HG03342 (cell line): ENCODE results near the gene NME3.

Experiments
- ATAC-seq: cut with Tn5 transposase; IDR thresholded peaks from one replicate; pipeline ENCODE4 v1.9.1; 2021; ENCODE audit warnings: mild to moderate bottlenecking, moderate library complexity; ENCODE audit not compliant: unreplicated experiment

NME3 gene

GRCh38 chr16:1729445-1729844, 41.9 kb downstream of the NME3 start:
- no peak for ATAC-seq

- ATAC-seq, result no peak
Measured at GRCh38 chr16:1729026-1729425, 42.3 kb downstream of the NME3 start.

GRCh38 chr16:1727651-1728624, 43.4 kb downstream of the NME3 start:
- no peak for ATAC-seq

- no peak for ATAC-seq
Measured at GRCh38 chr16:1726661-1727502, 44.5 kb downstream of the NME3 start.

- no peak for ATAC-seq
Measured at GRCh38 chr16:1724491-1724890, 46.9 kb downstream of the NME3 start.

GRCh38 chr16:1723450-1724147, 47.7 kb downstream of the NME3 start:
- ATAC-seq, result no peak

GRCh38 chr16:1721372-1721771, 50.0 kb downstream of the NME3 start:
- ATAC-seq, result no peak
